Transverse colon (tissue), 4 donors: Measurements from ENCODE around the gene LHFPL6.

Experiments
- CTCF ChIP-seq, 5 experiments: fragments of 200-600 bp in 3 of 5; fragments of 450-650 bp in 2 of 5; sonication (generic) in 3 of 5; IDR thresholded peaks; 1 replicate in 2 of 5; 2 replicates in 3 of 5; pipeline ENCODE4 v1.5.1; 2016 to 2017; ENCODE audit warnings: antibody characterized with exemption in 5 of 5, inconsistent platforms in 3 of 5, mild to moderate bottlenecking in 2 of 5, moderate library complexity in 1 of 5
- EP300 ChIP-seq: sonication (generic); formaldehyde crosslinking; IDR thresholded peaks from one replicate; pipeline ENCODE4 v1.6.1; 2017; ENCODE audit warnings: antibody characterized with exemption, low read depth
- POLR2A ChIP-seq: fragments of 450-650 bp; IDR thresholded peaks from one replicate; pipeline ENCODE4 v1.6.1; 2016; ENCODE audit warnings: antibody characterized with exemption, mild to moderate bottlenecking, moderate library complexity
- POLR2AphosphoS5 ChIP-seq, 3 donors: sonication (generic); formaldehyde crosslinking; IDR thresholded peaks; one replicate each; pipeline ENCODE4 v1.6.1; 2016; ENCODE audit warnings: antibody characterized with exemption in 3 of 3

GRCh38 chr13:39365879-39366278, 237.1 kb downstream of the LHFPL6 start:
- TF ChIP-seq CTCF (IDR thresholded peaks at IDR 0.05), result no peak
- TF ChIP-seq EP300, result no peak
- TF ChIP-seq POLR2AphosphoS5 (IDR thresholded peaks at IDR 0.05), result no peak
- TF ChIP-seq POLR2A, result no peak
